Mucosa of rectum (tissue), 2 donors: ENCODE measurements around the gene VAC14.

Experiments used
- H3K27ac ChIP-seq, 2 donors: one replicate each; pipeline ENCODE4 v1.7.0; 2013; ENCODE audit warnings: inconsistent platforms in 2 of 2, low read depth in 2 of 2, low read length in 2 of 2
- H3K27me3 ChIP-seq, 2 donors: one replicate each; pipeline ENCODE4 v1.7.0; 2013; ENCODE audit warnings: low read length in 2 of 2; ENCODE audit not compliant: control insufficient read depth in 2 of 2, insufficient read depth in 2 of 2
- H3K36me3 ChIP-seq, 2 donors: one replicate each; pipeline ENCODE4 v1.7.0; 2013; ENCODE audit warnings: low read length in 2 of 2; ENCODE audit not compliant: control insufficient read depth in 2 of 2, insufficient read depth in 2 of 2
- H3K4me1 ChIP-seq, 2 donors: one replicate each; pipeline ENCODE4 v1.7.0; 2013; ENCODE audit warnings: low read length in 2 of 2, mild to moderate bottlenecking in 1 of 2; ENCODE audit not compliant: control insufficient read depth in 2 of 2, insufficient read depth in 2 of 2
- H3K4me3 ChIP-seq, 2 donors: one replicate each; pipeline ENCODE4 v1.7.0; 2013; ENCODE audit warnings: low read length in 2 of 2
- H3K9ac ChIP-seq, 2 donors: one replicate each; pipeline ENCODE4 v1.7.0; 2013; ENCODE audit warnings: low read length in 2 of 2, low read depth in 1 of 2, mild to moderate bottlenecking in 1 of 2
- H3K9me3 ChIP-seq, 2 donors: one replicate each; pipeline ENCODE4 v1.7.0; 2013; ENCODE audit warnings: low read length in 2 of 2; ENCODE audit not compliant: control insufficient read depth in 2 of 2
- donor health status: healthy.
- donor health status: Normal muscosa, but diverticular disease.

VAC14 gene

GRCh38 chr16:70664325-70665112 lies 136.4 kb downstream of the VAC14 start:
- Histone ChIP-seq H3K36me3 (peaks cover 8% of the 10 kb centered on the region in 2 donors), H3K9me3 (no peaks in the 10 kb centered on the region), H3K4me3 (no peak overlapping the region), H3K9ac (no peak overlapping the region), H3K27ac (no peak overlapping the region), H3K4me1 (no peaks in the 10 kb centered on the region), H3K27me3 (no peaks in the 10 kb centered on the region)

- H3K4me3 ChIP-seq = no peak overlapping the region
- H3K4me1 ChIP-seq = no peaks in the 10 kb centered on the region
- H3K9me3 ChIP-seq = no peaks in the 10 kb centered on the region
- H3K36me3 ChIP-seq = peaks cover 8% of the 10 kb centered on the region in 2 donors
- no peaks in the 10 kb centered on the region for H3K27me3 ChIP-seq
- H3K9ac ChIP-seq = no peak overlapping the region
- no peak overlapping the region for H3K27ac ChIP-seq
Measured at GRCh38 chr16:70663524-70664324, 137.2 kb downstream of the VAC14 start.

- Histone ChIP-seq H3K4me1 (no peaks in the 10 kb centered on the region), H3K9me3 (no peaks in the 10 kb centered on the region), H3K27ac (no peak overlapping the region), H3K4me3 (no peak overlapping the region), H3K27me3 (no peaks in the 10 kb centered on the region), H3K9ac (no peak overlapping the region), H3K36me3 (peaks cover 4 to 8% of the 10 kb centered on the region in 2 donors)
Measured at GRCh38 chr16:70662991-70663523, 137.9 kb downstream of the VAC14 start.

GRCh38 chr16:70661918-70662641 lies 138.9 kb downstream of the VAC14 start:
- H3K36me3 ChIP-seq = peaks cover 4 to 8% of the 10 kb centered on the region in 2 donors
- H3K4me3 ChIP-seq = no peak overlapping the region
- no peak overlapping the region for H3K27ac ChIP-seq

GRCh38 chr16:70661534-70661917 lies 139.4 kb downstream of the VAC14 start:
- Histone ChIP-seq H3K9me3 (no peaks in the 10 kb centered on the region), H3K9ac (no peak overlapping the region), H3K36me3 (peaks cover 2 to 8% of the 10 kb centered on the region in 2 donors), H3K27ac (no peak overlapping the region), H3K27me3 (no peaks in the 10 kb centered on the region), H3K4me3 (no peak overlapping the region), H3K4me1 (no peaks in the 10 kb centered on the region)

More at GRCh38 chr16:70661918-70662641, 138.9 kb downstream of the VAC14 start:
- Histone ChIP-seq H3K9me3 (no peaks in the 10 kb centered on the region), H3K9ac (no peak overlapping the region), H3K27me3 (no peaks in the 10 kb centered on the region), H3K4me1 (no peaks in the 10 kb centered on the region)

- H3K4me3 ChIP-seq = no peak overlapping the region
- H3K27me3 ChIP-seq = no peaks in the 10 kb centered on the region
- no peak overlapping the region for H3K9ac ChIP-seq
- H3K27ac ChIP-seq = no peak overlapping the region
- peaks cover 0 to 8% of the 10 kb centered on the region in 2 donors for H3K36me3 ChIP-seq
- H3K4me1 ChIP-seq = no peaks in the 10 kb centered on the region
- no peaks in the 10 kb centered on the region for H3K9me3 ChIP-seq
Measured at GRCh38 chr16:70660672-70661350, 140.1 kb downstream of the VAC14 start.

- no peak overlapping the region for H3K27ac ChIP-seq
- H3K4me3 ChIP-seq = no peak overlapping the region
- no peaks in the 10 kb centered on the region for H3K9me3 ChIP-seq
- no peaks in the 10 kb centered on the region for H3K4me1 ChIP-seq
- H3K9ac ChIP-seq = no peak overlapping the region
- H3K36me3 ChIP-seq = peaks cover 0 to 7% of the 10 kb centered on the region in 2 donors
- no peaks in the 10 kb centered on the region for H3K27me3 ChIP-seq
Measured at GRCh38 chr16:70659953-70660671, 140.8 kb downstream of the VAC14 start.

GRCh38 chr16:70659546-70659945 lies 141.4 kb downstream of the VAC14 start:
- peaks cover 0 to 5% of the 10 kb centered on the region in 2 donors for H3K36me3 ChIP-seq
- no peak overlapping the region for H3K27ac ChIP-seq
- no peaks in the 10 kb centered on the region for H3K9me3 ChIP-seq
- no peaks in the 10 kb centered on the region for H3K4me1 ChIP-seq
- H3K9ac ChIP-seq = no peak overlapping the region
- H3K27me3 ChIP-seq = no peaks in the 10 kb centered on the region
- H3K4me3 ChIP-seq = no peak overlapping the region

- no peak overlapping the region for H3K27ac ChIP-seq
- no peaks in the 10 kb centered on the region for H3K9me3 ChIP-seq
- no peak overlapping the region for H3K4me3 ChIP-seq
- H3K4me1 ChIP-seq = peaks cover 0 to 2% of the 10 kb centered on the region in 2 donors
- no peak overlapping the region for H3K9ac ChIP-seq
- H3K36me3 ChIP-seq = no peaks in the 10 kb centered on the region
- H3K27me3 ChIP-seq = no peaks in the 10 kb centered on the region
Measured at GRCh38 chr16:70658921-70659320, 142.0 kb downstream of the VAC14 start.
